VCaP (cell line): ENCODE measurements around the gene EFCAB11.

Experiments
- H3K27ac ChIP-seq: fragments of 450-650 bp; 2 replicates; pipeline ENCODE4 v1.5.1; 2017
- TF ChIP-seq, protein P1 (sequence below): fragments of 450-650 bp; conservative IDR thresholded peaks from 2 replicates; pipeline ENCODE4 v1.5.1; 2017; ENCODE audit warnings: mild to moderate bottlenecking, moderate library complexity

EFCAB11 gene

DNA sequence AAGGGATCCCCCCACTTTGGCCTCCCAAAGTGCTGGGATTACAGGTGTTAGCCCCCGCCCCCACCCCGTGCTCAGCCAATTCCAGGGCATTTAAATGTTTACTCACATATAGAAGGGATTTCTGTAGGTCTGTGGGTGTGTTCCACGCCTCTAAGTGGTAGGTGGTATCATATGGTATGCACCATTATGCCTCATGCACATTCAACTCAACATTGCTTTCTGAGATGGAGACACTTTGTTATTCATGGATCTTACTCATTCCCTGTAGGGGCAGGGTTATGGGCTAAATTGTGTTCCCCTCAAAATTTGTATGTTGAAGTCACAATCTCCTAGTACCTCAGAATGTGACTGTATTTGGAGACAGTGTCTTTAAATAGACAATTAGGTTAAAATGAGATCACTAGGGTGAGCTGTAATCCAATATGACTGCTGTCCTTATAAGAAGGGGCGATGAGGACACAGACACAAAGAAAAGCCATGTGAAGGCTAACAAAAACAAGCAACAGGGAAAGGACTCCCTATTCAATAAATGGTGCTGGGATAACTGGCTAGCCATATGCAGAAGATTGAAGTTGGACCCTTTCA is 200.6 kb downstream of the EFCAB11 start:
- TF ChIP-seq, protein P1, sequence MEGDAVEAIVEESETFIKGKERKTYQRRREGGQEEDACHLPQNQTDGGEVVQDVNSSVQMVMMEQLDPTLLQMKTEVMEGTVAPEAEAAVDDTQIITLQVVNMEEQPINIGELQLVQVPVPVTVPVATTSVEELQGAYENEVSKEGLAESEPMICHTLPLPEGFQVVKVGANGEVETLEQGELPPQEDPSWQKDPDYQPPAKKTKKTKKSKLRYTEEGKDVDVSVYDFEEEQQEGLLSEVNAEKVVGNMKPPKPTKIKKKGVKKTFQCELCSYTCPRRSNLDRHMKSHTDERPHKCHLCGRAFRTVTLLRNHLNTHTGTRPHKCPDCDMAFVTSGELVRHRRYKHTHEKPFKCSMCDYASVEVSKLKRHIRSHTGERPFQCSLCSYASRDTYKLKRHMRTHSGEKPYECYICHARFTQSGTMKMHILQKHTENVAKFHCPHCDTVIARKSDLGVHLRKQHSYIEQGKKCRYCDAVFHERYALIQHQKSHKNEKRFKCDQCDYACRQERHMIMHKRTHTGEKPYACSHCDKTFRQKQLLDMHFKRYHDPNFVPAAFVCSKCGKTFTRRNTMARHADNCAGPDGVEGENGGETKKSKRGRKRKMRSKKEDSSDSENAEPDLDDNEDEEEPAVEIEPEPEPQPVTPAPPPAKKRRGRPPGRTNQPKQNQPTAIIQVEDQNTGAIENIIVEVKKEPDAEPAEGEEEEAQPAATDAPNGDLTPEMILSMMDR, result no peak
- H3K27ac ChIP-seq, result no peak overlapping the region

DNA sequence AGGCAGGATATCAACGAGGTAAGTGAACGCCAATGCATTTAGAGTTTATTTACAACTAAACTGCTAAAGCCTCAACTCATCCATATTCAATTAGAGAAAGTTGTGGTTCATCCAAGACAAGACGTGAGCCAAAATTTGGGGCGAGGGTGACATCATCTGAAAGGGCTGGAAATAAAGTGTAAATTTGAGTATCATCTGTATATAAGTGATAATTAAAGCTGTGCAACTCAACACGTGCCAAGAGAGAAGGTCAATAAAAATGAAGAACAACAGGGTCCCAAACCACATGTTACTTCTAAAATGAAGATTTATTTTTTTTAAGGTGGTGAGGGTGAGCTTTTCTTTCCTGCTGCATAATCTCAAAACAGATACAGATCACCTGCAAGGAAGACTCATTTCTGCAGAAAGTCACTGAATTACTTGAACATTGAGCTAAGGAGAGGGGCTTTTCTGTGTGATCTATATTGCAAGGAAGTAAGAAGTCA is 203.6 kb downstream of the EFCAB11 start:
- no peak overlapping the region for H3K27ac ChIP-seq
- TF ChIP-seq, protein P1, result no peak

DNA sequence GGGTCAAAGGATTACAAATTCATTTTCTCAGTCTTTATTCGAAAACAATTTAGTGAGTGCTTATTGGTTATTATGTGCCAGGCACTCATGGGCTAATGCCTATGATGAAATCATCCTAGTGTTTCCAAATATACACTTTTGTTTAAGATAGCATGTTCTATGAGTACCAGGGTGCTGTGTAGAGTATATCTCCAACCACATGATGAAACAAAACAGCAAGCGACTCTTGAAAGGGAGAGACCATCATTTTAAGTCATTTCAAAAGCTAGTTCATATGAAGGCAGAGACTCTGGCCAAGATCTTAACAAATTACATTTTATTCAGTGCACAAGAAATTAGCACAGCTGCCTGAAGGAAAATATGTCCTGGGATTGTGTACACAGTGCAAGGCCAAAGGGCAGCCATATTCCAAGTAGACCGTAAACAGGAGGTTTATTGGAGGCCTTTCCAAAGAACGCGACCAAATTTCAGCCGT is 204.2 kb downstream of the EFCAB11 start:
- TF ChIP-seq, protein P1, result no peak
- H3K27ac ChIP-seq, result no peak overlapping the region

DNA sequence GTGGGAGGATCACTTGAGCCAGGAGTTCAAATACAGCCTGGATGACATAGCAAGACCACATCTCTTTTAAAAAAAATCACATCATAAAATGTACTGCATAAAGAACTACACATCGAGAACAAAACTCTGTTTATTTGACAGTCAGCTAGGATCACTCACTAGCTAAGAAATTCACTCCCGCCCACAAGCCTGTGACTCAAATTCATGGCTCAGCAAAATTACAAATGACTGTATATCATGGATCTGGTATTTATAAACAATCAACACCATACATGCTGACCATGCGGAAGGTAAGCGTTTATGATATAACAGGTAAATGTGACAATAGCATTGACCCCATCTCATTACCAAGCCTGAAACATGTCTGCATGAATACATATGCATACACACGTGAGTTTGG is 206.5 kb downstream of the EFCAB11 start:
- TF ChIP-seq, protein P1, result no peak

DNA sequence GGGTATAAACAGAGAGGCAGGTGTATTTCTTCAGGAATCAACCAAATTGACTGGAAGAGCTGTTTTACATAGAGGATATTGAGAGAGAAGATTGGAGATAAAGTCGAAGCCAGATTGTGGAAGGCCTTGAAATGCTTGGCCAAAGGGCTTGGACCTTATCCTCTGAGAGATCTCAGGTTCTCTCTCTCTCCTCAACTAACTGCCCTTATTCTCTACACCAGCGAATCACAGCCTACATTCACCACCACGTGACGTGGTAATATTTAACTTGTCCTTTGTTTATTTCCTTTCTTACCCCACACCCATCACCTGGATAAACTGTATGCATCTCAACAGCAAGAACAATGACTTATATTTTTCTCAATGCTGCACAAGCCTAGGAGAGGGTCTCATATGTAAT is 207.4 kb downstream of the EFCAB11 start:
- TF ChIP-seq, protein P1, result no peak
- no peak overlapping the region for H3K27ac ChIP-seq

More for the DNA sequence above, 206.5 kb downstream of the EFCAB11 start:
- no peak overlapping the region for H3K27ac ChIP-seq

DNA sequence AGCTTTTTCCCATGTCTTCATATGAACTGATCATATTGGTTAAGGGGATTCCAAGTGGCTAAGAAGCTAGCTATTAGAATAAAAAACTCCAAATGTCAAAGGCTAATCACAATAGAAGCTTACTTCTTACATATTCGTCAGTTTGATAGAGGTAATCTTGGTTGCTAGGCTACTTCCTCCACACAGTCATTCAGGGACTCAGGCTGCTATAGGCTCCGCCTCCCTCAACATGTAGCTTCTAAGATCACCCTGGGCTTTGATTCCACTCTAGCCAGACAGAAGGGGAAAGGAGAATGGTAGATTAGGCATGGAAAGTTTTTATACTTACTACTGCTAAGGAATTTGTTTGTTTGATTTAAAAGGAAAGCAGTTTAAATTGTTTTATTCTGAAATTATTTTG is 207.9 kb downstream of the EFCAB11 start:
- H3K27ac ChIP-seq, result no peak overlapping the region
- TF ChIP-seq, protein P1, result no peak

DNA sequence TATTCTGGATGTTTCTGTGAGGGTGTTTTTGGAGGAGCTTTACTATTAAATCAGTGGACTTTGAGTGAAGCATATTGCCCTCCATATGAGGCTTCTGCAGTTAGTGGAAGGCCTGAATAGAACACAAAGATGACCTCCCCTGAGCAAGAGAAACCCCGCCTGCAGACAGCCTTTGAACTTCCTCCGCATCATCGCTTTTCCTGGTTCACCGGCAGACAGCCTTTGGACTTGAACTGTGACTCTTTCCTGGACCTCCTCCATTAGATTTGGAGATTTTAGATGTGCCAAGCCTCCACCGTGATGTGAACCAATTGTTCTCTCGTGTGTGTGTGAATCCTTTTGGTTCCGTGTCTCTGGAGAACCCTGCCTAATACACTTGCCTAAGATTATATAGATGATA is 208.4 kb downstream of the EFCAB11 start:
- TF ChIP-seq, protein P1, result no peak
- H3K27ac ChIP-seq, result no peak overlapping the region
